Hippocampal formation (tissue), 2 donors: ENCODE measurements around the gene XPOT.

Experiments
- DNase-seq, 2 donors: peaks; one replicate each; lab custom pipeline; 2025; lab: John Stamatoyannopoulos, UW

The XPOT gene

DNA sequence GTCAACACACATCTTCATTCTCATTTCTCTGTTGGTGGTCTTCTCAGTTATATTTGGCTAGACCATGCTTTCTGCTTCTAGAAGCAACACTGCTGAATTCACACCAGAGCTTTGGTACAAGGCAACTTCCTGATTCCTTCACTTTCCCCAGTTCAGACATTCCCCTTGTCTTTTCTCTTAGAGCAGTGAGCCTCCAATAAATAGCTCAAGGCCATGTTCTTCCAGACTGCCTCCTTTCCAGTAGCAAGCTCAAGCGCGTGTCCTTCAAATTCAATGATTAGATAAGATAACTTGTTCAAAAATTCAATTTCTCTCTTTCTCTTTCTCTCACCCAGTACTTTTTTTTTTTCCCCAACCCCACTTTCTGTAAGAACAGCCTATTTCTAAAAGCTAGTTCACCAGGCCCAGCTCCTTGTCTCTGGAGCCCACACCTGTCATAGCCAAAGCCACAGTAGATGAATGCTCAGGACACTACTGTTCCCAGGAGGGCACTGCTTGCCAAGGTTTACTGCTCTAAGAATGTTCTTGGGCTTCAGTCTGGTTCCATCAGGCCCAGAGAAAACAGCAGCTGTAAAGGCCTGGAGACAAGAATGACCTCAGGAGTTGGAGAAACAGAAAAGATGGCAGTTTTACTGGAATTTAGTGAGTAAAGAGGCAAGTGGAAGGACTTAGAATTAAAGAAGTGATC, 65.4 kb downstream of the XPOT start:
- no peak for DNase-seq

GRCh38 chr12:64470495-64470894, 66.3 kb downstream of the XPOT start:
- no peak for DNase-seq

- no peak for DNase-seq
These were observed 69.0 kb downstream of the XPOT start for GRCh38 chr12:64473176-64473575.

DNA sequence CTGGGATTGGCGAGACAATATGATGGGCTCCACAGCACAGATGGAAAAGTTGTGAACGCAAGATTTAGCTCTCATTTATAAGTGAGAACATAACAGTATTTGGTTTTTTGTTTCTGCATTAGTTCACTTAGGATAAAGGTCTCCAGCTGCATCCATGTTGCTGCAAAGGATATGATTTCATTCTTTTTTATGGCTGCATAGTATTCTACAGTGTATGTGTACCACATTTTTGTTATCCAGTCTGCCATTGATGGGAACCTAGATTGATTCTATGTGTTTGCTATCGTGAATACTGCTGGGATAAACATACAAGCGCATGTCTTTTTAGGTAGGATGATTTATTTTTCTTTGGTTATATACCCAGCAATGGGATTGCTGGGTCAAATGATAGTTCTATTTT, 71.3 kb downstream of the XPOT start:
- DNase-seq = no peak

GRCh38 chr12:64476844-64477243, 72.7 kb downstream of the XPOT start:
- no peak for DNase-seq

GRCh38 chr12:64478661-64479060, 74.5 kb downstream of the XPOT start:
- no peak for DNase-seq

- no peak for DNase-seq
These were observed 76.0 kb downstream of the XPOT start for GRCh38 chr12:64480148-64480547.

GRCh38 chr12:64486657-64487056, 82.5 kb downstream of the XPOT start:
- no peak for DNase-seq

- no peak for DNase-seq
These were observed 87.5 kb downstream of the XPOT start for GRCh38 chr12:64491718-64492117.

GRCh38 chr12:64493513-64493912, 89.3 kb downstream of the XPOT start:
- DNase-seq = no peak

GRCh38 chr12:64494998-64495729, 91.0 kb downstream of the XPOT start:
- no peak for DNase-seq

GRCh38 chr12:64496839-64497400, 92.7 kb downstream of the XPOT start:
- no peak for DNase-seq

DNA sequence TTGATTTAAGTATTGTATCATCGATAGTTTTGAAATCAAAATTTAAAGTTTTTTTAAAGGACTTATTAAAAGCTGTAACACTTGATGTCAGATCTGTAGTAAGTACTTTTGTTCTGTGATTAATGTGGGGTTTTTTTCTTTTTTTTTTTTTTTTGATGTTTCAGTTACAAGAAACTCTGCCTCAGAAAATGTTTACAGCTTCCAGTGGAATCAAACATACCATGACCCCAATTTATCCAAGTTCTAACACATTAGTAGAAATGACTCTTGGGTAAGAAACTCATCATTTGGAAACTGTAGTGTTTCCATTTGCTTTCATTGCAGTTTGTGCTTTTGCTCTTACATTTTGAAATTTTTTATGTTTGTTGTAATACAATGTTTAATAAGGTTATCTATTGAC, 93.3 kb downstream of the XPOT start:
- DNase-seq = no peak

DNA sequence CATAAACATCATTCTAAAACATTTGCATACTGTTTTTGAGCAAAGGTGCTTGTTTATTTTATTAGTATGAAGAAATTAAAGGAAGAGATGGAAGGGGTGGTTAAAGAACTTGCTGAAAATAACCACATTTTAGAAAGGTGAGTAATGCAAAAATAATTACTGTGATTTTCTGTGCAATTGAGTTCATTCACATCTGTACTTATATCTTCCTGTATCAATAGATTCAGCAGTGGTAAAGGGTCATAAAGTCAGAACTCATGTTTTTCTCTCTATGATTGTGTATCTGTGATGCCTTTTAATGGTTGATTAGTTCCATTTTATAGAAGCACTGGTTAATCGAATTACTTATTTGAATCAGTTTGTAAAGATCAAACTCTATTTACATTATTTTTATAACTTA, 93.7 kb downstream of the XPOT start:
- DNase-seq = no peak

DNA sequence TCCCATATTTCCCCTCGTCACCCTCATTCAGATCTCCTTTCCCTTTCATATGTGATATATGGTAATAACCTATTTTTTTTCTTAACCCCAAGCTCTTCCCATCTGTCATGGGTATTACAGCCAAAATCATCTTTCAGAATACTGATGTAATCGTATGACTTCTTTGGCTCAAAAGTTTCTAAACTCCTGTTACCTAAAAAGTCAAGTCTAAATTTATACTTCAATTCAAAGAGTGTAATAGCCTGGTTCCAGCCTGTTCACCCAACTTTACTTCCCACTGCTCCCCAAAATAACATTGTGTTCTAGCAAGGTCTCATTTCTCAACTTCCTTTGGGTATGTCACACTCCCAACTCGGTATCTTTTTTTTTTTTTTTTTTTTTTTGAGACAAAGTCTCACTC, 96.2 kb downstream of the XPOT start:
- no peak for DNase-seq
